AG09309 (cell line): ENCODE measurements around the gene SEPTIN8.

Experiments
- DNase-seq: peaks from one replicate; pipeline ENCODE4 v3.0.0-alpha.2; 2010; ENCODE audit warnings: low read depth
- H3K4me3 ChIP-seq: 2 replicates; pipeline ENCODE4 v1.5.1; 2011; ENCODE audit warnings: mild to moderate bottlenecking, low read depth, low read length, moderate library complexity; ENCODE audit not compliant: control insufficient read depth
- CTCF ChIP-seq: IDR thresholded peaks from 2 replicates; pipeline ENCODE4 v1.5.1; 2011; ENCODE audit warnings: mild to moderate bottlenecking, low read depth, low read length, inconsistent platforms; ENCODE audit not compliant: insufficient read depth, control insufficient read depth; ENCODE audit errors: missing control alignments

SEPTIN8 gene

GRCh38 chr5:132816554-132816953 is 39.5 kb upstream of the SEPTIN8 start:
- no peak for DNase-seq
- no peak for TF ChIP-seq CTCF
- H3K4me3 ChIP-seq, result no peak overlapping the region

- DNase-seq, result no peak
- no peak overlapping the region for H3K4me3 ChIP-seq
- no peak for TF ChIP-seq CTCF
Measured at GRCh38 chr5:132816083-132816482, 39.0 kb upstream of the SEPTIN8 start.

- H3K4me3 ChIP-seq, result no peak overlapping the region
- no peak for DNase-seq
- no peak for TF ChIP-seq CTCF
Measured at GRCh38 chr5:132815454-132815853, 38.4 kb upstream of the SEPTIN8 start.

- H3K4me3 ChIP-seq, result no peak overlapping the region
- no peak for DNase-seq
- no peak for TF ChIP-seq CTCF
Measured at GRCh38 chr5:132814503-132815294, 37.7 kb upstream of the SEPTIN8 start.

- TF ChIP-seq CTCF, result no peak
- no peak overlapping the region for H3K4me3 ChIP-seq
- DNase-seq, result no peak
Measured at GRCh38 chr5:132813599-132814502, 36.8 kb upstream of the SEPTIN8 start.

- TF ChIP-seq CTCF, result no peak
- no peak for DNase-seq
- H3K4me3 ChIP-seq, result peak within 1 kb of the TSS; percentile 18
Measured at GRCh38 chr5:132812781-132813598, 36.0 kb upstream of the SEPTIN8 start, which contains the start of gene SOWAHA. TSS of gene SOWAHA (plus strand) at chr5:132813302. CDS start at chr5:132813622, 320 bp downstream.
